Stimulated activated CD8-positive, alpha-beta memory T cell treated with anti-CD3 and anti-CD28 coated beads, Interleukin-7, amount 100 ng/mL, for 1 hour (primary cell): ENCODE measurements around the gene VPS37C.
"Not testable (repeated sequence)": the region's sequence is repeated elsewhere in the genome, so short reads cannot be mapped to it uniquely, and the experiment has no call there.

Source experiments
- DNase-seq, 2 donors: peaks; one replicate each; pipeline ENCODE4 v3.0.0-alpha.2; 2020; ENCODE audit warnings: low read depth in 2 of 2

The VPS37C gene

GRCh38 chr11:61095021-61095420, 66.2 kb downstream of the VPS37C start:
- no peak for DNase-seq

DNA sequence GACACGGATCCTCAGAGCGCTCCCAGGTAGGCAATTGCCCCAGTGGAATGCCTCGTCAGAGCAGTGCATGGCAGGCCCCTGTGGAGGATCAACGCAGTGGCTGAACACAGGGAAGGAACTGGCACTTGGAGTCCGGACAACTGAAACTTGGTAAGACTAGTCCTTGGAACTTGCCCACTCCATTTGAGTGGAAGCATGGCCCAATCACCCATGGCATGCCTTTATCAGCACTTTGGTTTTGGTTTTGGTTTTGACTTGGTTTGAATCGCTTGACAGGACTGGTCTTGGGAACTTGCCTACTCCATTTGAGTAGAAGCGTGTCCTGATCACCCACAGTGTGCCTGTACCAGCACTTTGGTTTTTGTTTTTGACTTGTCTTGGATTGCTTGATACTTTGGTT, 67.1 kb downstream of the VPS37C start:
- not testable (repeated sequence) for DNase-seq

- no peak for DNase-seq
These were observed 68.1 kb downstream of the VPS37C start for GRCh38 chr11:61092908-61093763.

GRCh38 chr11:61092280-61092766, 68.9 kb downstream of the VPS37C start:
- DNase-seq = no peak

GRCh38 chr11:61091373-61092279, 69.6 kb downstream of the VPS37C start:
- no peak for DNase-seq

GRCh38 chr11:61090982-61091372, 70.2 kb downstream of the VPS37C start:
- no peak for DNase-seq

GRCh38 chr11:61090521-61090920, 70.7 kb downstream of the VPS37C start:
- DNase-seq = no peak

GRCh38 chr11:61089806-61090491, 71.3 kb downstream of the VPS37C start:
- DNase-seq = no peak

GRCh38 chr11:61087426-61088119, 73.7 kb downstream of the VPS37C start:
- DNase-seq = no peak

DNA sequence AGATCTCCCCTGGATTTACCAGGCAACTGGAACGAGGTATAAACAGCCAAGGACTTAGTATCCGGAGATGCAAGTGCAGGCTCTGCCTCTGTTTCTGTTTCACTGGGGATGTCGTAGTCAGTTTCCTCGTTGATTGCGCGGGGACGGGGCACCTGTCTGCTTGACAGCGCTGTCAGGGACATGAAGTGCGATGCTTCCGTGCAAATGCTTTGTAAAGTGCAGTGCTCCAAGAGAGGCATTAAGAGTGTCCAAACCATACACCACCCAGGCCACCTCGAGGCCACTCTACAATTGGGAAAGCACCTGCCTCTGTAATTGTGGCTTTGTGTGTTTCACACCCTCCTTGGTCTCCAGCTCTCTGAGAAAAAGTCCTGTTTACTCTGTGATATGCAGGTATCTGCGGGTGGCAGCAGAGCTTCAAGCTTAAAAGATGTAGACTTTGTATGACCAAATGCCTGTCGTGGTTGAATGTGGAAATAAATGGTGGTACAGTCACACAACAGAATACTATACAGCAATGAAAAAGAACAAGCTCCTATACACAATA, 77.6 kb downstream of the VPS37C start:
- no peak for DNase-seq

- DNase-seq = no peak
These were observed 78.2 kb downstream of the VPS37C start for GRCh38 chr11:61082931-61083531.

DNA sequence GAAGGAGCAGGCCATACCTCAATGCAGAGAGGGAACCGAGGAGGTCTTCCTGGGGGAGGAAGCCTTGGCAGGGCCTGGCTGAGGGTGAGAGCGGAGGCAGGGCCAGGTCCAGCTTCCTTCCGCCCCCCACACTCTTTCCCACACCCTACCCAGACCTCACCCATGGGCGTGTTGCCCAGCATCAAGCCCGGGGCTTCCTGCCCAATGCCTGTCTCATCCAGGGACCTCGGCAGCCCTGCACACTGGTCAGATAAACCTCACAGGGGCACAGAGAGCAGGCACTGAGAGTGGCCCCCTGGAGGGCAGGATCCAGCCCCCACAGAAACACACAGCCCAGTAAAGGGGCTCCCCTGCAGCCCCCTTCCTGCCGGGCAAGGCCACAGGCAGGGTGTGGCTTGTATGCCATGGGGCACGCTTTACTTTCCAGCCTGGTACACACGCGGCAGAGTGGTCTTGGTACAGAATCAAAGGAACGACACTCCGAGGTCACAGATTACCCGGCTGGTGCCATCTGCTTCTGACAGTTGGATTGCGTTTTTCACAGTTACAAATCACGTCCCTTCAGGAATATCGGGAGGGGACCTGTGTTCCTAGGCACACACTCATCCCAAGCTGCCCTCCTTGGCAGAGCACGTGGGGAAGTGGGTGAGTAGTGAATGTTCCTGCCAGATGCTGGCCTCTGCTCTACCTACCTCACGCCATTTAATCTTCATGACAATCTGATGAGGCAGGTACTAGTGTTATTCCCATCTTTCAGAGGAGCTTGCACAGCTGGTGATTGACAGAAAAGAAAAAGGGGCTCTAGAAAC, 79.0 kb downstream of the VPS37C start:
- no peak for DNase-seq

DNA sequence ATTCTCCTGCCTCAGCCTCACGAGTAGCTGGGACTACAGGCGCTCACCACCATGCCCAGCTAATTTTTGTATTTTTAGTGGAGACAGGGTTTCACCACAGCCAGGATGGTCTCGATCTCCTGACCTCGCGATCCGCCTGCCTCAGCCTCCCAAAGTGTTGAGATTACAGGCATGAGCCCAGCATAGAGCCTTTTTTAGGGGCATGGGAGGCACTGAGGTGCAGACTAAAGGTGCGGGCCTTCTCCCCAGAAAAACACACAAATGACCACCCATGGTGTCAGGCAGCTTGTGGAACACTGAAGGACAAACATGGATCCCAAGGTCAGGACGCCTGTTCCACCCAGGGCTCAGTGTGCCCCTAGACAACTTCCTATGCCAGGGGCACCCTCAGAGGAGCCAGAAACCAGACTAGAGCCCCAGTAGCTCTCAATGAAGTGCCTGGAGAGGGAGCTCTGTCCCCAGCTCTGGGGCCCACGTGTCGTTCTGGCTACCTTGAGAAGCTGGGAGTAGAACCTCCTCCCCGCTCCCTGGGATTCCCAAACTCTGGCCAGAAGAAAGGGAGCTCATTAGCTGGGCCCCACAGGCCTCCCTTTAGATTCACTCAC, 80.1 kb downstream of the VPS37C start:
- DNase-seq = no peak

DNA sequence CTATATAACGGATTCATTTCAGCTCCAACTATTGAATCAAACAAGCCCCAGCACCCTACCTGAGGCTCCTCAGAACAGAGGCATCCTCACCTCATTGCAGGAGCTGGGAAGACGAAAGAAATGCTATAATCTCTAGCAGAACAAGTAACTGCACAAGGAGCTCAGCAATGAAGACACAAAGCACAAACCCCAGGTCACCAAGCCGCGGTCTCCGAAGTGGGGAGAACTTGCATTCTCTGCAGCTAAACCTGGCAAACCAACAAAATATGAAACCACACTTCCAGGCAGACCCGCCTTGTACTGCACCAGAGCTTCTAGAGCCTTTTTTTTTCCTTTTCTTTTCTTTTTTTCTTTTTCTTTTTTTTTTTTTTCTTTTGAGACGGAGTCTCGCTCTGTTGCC, 80.7 kb downstream of the VPS37C start:
- no peak for DNase-seq
